Mesenchymal stem cell (in vitro differentiated cells and primary cell): ENCODE data around the gene INPP5F.

Source experiments
- DNase-seq: peaks from one replicate; pipeline ENCODE4 v3.0.0-alpha.2; 2013
- H2AFZ ChIP-seq: one replicate; pipeline ENCODE4 v1.6.1; 2013; ENCODE audit warnings: low read depth, mild to moderate bottlenecking, control low read depth, inconsistent platforms, low read length, moderate library complexity
- H2AK5ac ChIP-seq: 2 replicates; pipeline ENCODE4 v1.6.1; 2013; ENCODE audit warnings: low read length, moderate library complexity, mild to moderate bottlenecking, inconsistent platforms; ENCODE audit not compliant: severe bottlenecking
- H2BK120ac ChIP-seq: one replicate; pipeline ENCODE4 v1.6.1; 2013; ENCODE audit warnings: low read depth, mild to moderate bottlenecking, inconsistent platforms, low read length, moderate library complexity
- H2BK12ac ChIP-seq, 2 experiments: one replicate each; pipeline ENCODE4 v1.6.1; 2013; ENCODE audit warnings: inconsistent platforms in 2 of 2, low read length in 2 of 2, mild to moderate bottlenecking in 2 of 2, moderate library complexity in 2 of 2, control low read depth in 1 of 2
- H2BK15ac ChIP-seq: one replicate; pipeline ENCODE4 v1.6.1; 2013; ENCODE audit warnings: mild to moderate bottlenecking, low read depth, inconsistent platforms; ENCODE audit not compliant: poor library complexity, severe bottlenecking
- H2BK5ac ChIP-seq: 2 replicates; pipeline ENCODE4 v1.6.1; 2013; ENCODE audit warnings: low read depth, mild to moderate bottlenecking, low read length, control low read depth, inconsistent platforms; ENCODE audit not compliant: poor library complexity, severe bottlenecking
- H3K14ac ChIP-seq, 2 experiments: one replicate each; pipeline ENCODE4 v1.6.1; 2013; ENCODE audit warnings: inconsistent platforms in 2 of 2, low read length in 2 of 2, control low read depth in 1 of 2, mild to moderate bottlenecking in 1 of 2, moderate library complexity in 1 of 2
- H3K18ac ChIP-seq, 2 experiments: one replicate each; pipeline ENCODE4 v1.6.1; 2013; ENCODE audit warnings: inconsistent platforms in 2 of 2, low read length in 2 of 2, control low read depth in 1 of 2, low read depth in 1 of 2, mild to moderate bottlenecking in 1 of 2
- H3K23ac ChIP-seq, 2 experiments: one replicate each; pipeline ENCODE4 v1.6.1; 2013; ENCODE audit warnings: inconsistent platforms in 2 of 2, low read length in 2 of 2, mild to moderate bottlenecking in 2 of 2, moderate library complexity in 2 of 2, control low read depth in 1 of 2
- H3K27ac ChIP-seq: 2 replicates; pipeline ENCODE4 v1.5.1; 2013; ENCODE audit warnings: mild to moderate bottlenecking, moderate library complexity, low read length, control low read depth, inconsistent platforms; ENCODE audit not compliant: poor library complexity, severe bottlenecking
- H3K27me3 ChIP-seq, 2 experiments: 2 replicates each; pipeline versions ENCODE4 v1.6.1 to v1.7.0; 2013; ENCODE audit warnings: low read length in 2 of 2, mild to moderate bottlenecking in 2 of 2, moderate library complexity in 2 of 2, control low read depth in 1 of 2, inconsistent platforms in 1 of 2; ENCODE audit not compliant: control insufficient read depth in 1 of 2, insufficient read depth in 1 of 2
- H3K36me3 ChIP-seq, 2 experiments: 2 replicates each; pipeline versions ENCODE4 v1.6.1 to v1.7.0; 2013; ENCODE audit warnings: low read length in 2 of 2, control low read depth in 1 of 2, inconsistent platforms in 1 of 2, low read depth in 1 of 2, mild to moderate bottlenecking in 1 of 2; ENCODE audit not compliant: insufficient read depth in 2 of 2, control insufficient read depth in 1 of 2
- H3K4ac ChIP-seq, 2 experiments: one replicate each; pipeline ENCODE4 v1.6.1; 2013; ENCODE audit warnings: inconsistent platforms in 2 of 2, low read length in 2 of 2, mild to moderate bottlenecking in 2 of 2, moderate library complexity in 2 of 2, control low read depth in 1 of 2, low read depth in 1 of 2
- H3K4me1 ChIP-seq: 2 replicates; pipeline ENCODE4 v1.6.1; 2013; ENCODE audit warnings: low read depth, low read length, control low read depth; ENCODE audit not compliant: control insufficient read depth, insufficient read depth
- H3K4me2 ChIP-seq: 2 replicates; pipeline ENCODE4 v1.6.1; 2013; ENCODE audit warnings: low read length, mild to moderate bottlenecking, inconsistent platforms; ENCODE audit not compliant: poor library complexity, severe bottlenecking
- H3K4me3 ChIP-seq, 2 experiments: 2 replicates each; pipeline versions ENCODE4 v1.5.1 to v1.7.0; 2013; ENCODE audit warnings: low read length in 2 of 2, mild to moderate bottlenecking in 2 of 2, control low read depth in 1 of 2, low read depth in 1 of 2; ENCODE audit not compliant: insufficient read depth in 1 of 2
- H3K79me1 ChIP-seq: replicated peaks from 2 replicates; pipeline ENCODE4 v1.6.1; 2013; ENCODE audit warnings: mild to moderate bottlenecking, control low read depth, low read length, inconsistent platforms; ENCODE audit not compliant: poor library complexity, severe bottlenecking
- H3K9ac ChIP-seq: 2 replicates; pipeline ENCODE4 v1.7.0; 2013; ENCODE audit warnings: mild to moderate bottlenecking, low read length, moderate library complexity
- H3K9me3 ChIP-seq: 2 replicates; pipeline ENCODE4 v1.7.0; 2013; ENCODE audit warnings: mild to moderate bottlenecking, low read length; ENCODE audit not compliant: control insufficient read depth
- H4K8ac ChIP-seq: one replicate; pipeline ENCODE4 v1.6.1; 2013; ENCODE audit warnings: inconsistent platforms, mild to moderate bottlenecking, low read length, moderate library complexity
- H4K91ac ChIP-seq: one replicate; pipeline ENCODE4 v1.6.1; 2013; ENCODE audit warnings: mild to moderate bottlenecking, low read length, inconsistent platforms
- whole genome bisulfite sequencing: methylation state at CpG from one replicate; pipeline ENCODE4 v1.1.7; 2013; ENCODE audit warnings: mixed read lengths; 5-methylcytosine and 5-hydroxymethylcytosine counted together

Gene INPP5F

GRCh38 chr10:119852822-119853221 lies 127.0 kb downstream of the INPP5F start:
- Histone ChIP-seq H3K9ac (no peak overlapping the region), H2AFZ (no peak overlapping the region), H3K4me1 (peaks cover 3% of the 10 kb centered on the region), H3K18ac (no peak overlapping the region), H4K8ac (no peak overlapping the region), H3K36me3 (peaks cover 16 to 70% of the 10 kb centered on the region in 2 experiments), H2AK5ac (no peak overlapping the region), H2BK120ac (no peak overlapping the region), H4K91ac (no peak overlapping the region), H2BK5ac (no peak overlapping the region), H3K23ac (no peak overlapping the region), H3K79me1 (peaks cover 9% of the 10 kb centered on the region), H3K27me3 (no peaks in the 10 kb centered on the region), H3K9me3 (no peaks in the 10 kb centered on the region), H3K14ac (no peak overlapping the region), H3K4ac (no peak overlapping the region), H2BK15ac (no peak overlapping the region), H3K27ac (no peak overlapping the region), H3K4me3 (no peak overlapping the region), H2BK12ac (no peak overlapping the region), H3K4me2 (no peak overlapping the region)
- no peak for DNase-seq
- WGBS: 94% methylated on average over 5 of the region's 6 CpGs

GRCh38 chr10:119853574-119853973 lies 127.7 kb downstream of the INPP5F start:
- no peak overlapping the region for H3K4me2 ChIP-seq
- H2BK5ac ChIP-seq: no peak overlapping the region
- H2AK5ac ChIP-seq: no peak overlapping the region
- H3K14ac ChIP-seq: no peak overlapping the region
- no peak overlapping the region for H4K8ac ChIP-seq
- DNase-seq: no peak
- H3K23ac ChIP-seq: no peak overlapping the region
- no peaks in the 10 kb centered on the region for H3K9me3 ChIP-seq
- H3K36me3 ChIP-seq: peaks cover 16 to 69% of the 10 kb centered on the region in 2 experiments
- H4K91ac ChIP-seq: no peak overlapping the region
- peaks cover 3% of the 10 kb centered on the region for H3K4me1 ChIP-seq
- H2BK12ac ChIP-seq: no peak overlapping the region
- H3K4me3 ChIP-seq: no peak overlapping the region
- no peak overlapping the region for H3K27ac ChIP-seq
- H3K9ac ChIP-seq: no peak overlapping the region
- no peak overlapping the region for H2AFZ ChIP-seq
- peaks cover 9% of the 10 kb centered on the region for H3K79me1 ChIP-seq
- no peak overlapping the region for H3K4ac ChIP-seq
- H2BK15ac ChIP-seq: no peak overlapping the region
- WGBS: 91% methylated on average over 1 of the region's 1 CpG
- H2BK120ac ChIP-seq: no peak overlapping the region
- no peak overlapping the region for H3K18ac ChIP-seq
- no peaks in the 10 kb centered on the region for H3K27me3 ChIP-seq

GRCh38 chr10:119858063-119858462 lies 132.2 kb downstream of the INPP5F start:
- Histone ChIP-seq H3K4me3 (no peak overlapping the region), H3K4me2 (no peak overlapping the region), H3K79me1 (peaks cover 8% of the 10 kb centered on the region), H2BK12ac (no peak overlapping the region), H3K9ac (peak overlapping the region; percentile 27), H3K14ac (no peak overlapping the region), H4K8ac (no peak overlapping the region), H3K36me3 (peaks cover 12 to 40% of the 10 kb centered on the region in 2 experiments), H2AK5ac (no peak overlapping the region), H2BK5ac (no peak overlapping the region), H3K9me3 (no peaks in the 10 kb centered on the region), H3K27ac (no peak overlapping the region), H3K18ac (no peak overlapping the region), H3K4ac (no peak overlapping the region), H2BK15ac (no peak overlapping the region), H3K27me3 (no peaks in the 10 kb centered on the region), H2BK120ac (no peak overlapping the region), H3K23ac (no peak overlapping the region), H4K91ac (no peak overlapping the region), H2AFZ (no peak overlapping the region), H3K4me1 (peaks cover 1% of the 10 kb centered on the region)
- no peak for DNase-seq
- WGBS: 100% methylated on average over 1 of the region's 1 CpG

GRCh38 chr10:119859420-119860258 lies 133.8 kb downstream of the INPP5F start:
- Histone ChIP-seq H3K36me3 (peaks cover 5 to 31% of the 10 kb centered on the region in 2 experiments), H3K23ac (no peak overlapping the region), H3K27ac (no peak overlapping the region), H3K9me3 (no peaks in the 10 kb centered on the region), H3K4me1 (peaks cover 1% of the 10 kb centered on the region), H4K8ac (no peak overlapping the region), H3K4me3 (no peak overlapping the region), H3K18ac (no peak overlapping the region), H2BK5ac (no peak overlapping the region), H2BK12ac (no peak overlapping the region), H3K9ac (peak overlapping the region; percentile 44), H2BK15ac (no peak overlapping the region), H3K4me2 (no peak overlapping the region), H2AK5ac (no peak overlapping the region), H3K27me3 (no peaks in the 10 kb centered on the region), H3K4ac (no peak overlapping the region), H2AFZ (no peak overlapping the region), H3K79me1 (peaks cover 4% of the 10 kb centered on the region), H2BK120ac (no peak overlapping the region), H4K91ac (no peak overlapping the region), H3K14ac (no peak overlapping the region)
- peak; percentile 61 for DNase-seq
- WGBS: 78% methylated on average over 1 of the region's 1 CpG
